Measurements from ENCODE around the gene ACAD11. TPM values are rescaled to one million over a fixed set of nuclear protein-coding genes. Genes with fewer than 3 reads are reported as not detected.

The ACAD11 gene
- total RNA-seq = 10 to 100 TPM; 27.9 to 42.2 TPM
- 10 to 100 TPM; 20.3 to 24.2 TPM for polyA plus RNA-seq (ENCODE audit: insufficient read length in 2 of 2)
- long read RNA-seq, donor 1, partial matches to known transcripts = 0 of 6 reads
- long read RNA-seq, donor 1, other reads (novel, unspliced or antisense) = 0 of 6 reads
- long read RNA-seq, donor 2, partial matches to known transcripts = 0 of 2 reads
- long read RNA-seq, donor 2, other reads (novel, unspliced or antisense) = 0 of 2 reads
- long read RNA-seq, donor 3, full-length matches to known transcripts = 2 of 2 reads
- long read RNA-seq, donor 3, partial matches to known transcripts = 0 of 2 reads
- long read RNA-seq, donor 3, other reads (novel, unspliced or antisense) = 0 of 2 reads
- long read RNA-seq, donor 4, full-length matches to known transcripts = 4 of 10 reads
- long read RNA-seq, donor 4, partial matches to known transcripts = 6 of 10 reads
- long read RNA-seq, donor 4, other reads (novel, unspliced or antisense) = 0 of 10 reads

DNA sequence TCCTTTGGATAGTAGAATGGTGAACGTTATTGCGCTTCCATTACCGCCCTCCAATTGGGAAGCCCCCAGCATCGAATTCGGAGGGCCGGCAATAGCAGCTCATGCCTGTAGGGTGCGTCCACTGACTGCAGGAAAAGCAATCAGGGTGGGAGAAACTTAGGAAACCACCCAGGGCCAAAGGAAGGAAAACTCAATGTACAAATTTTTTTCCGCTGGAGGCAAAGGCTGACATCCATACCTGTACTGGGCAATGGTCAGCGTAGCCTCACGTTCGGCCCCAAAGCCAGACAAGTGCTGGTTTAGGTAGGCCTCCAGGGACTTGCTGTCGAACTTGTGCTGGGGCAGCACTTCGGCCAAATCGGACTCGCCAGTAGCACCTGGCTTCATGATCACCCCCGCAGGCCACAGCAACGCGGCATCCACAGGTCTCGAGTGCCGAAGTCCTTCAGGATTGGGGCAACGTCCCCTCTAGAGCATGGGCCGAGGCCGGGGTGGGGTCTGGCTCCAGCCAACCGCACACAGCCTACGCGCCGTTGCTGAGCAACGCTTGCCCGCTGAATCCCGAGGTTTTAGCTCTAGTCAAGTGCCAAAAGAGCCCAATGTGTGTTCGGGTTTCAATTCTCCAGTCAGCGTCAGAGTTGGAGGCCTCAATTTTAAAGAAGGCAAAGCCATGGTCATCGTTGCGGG lies at the start of gene ACAD11:
TSS of gene ACAD11 (minus strand) at position 445 of the 687 bp plus-strand sequence. CDS start at position 387, 58 bp downstream.
- WGBS (ENCODE audit: insufficient coverage) = 0% methylated on average over 32 of the region's 34 CpGs

GRCh38 chr3:132703733-132704132 lies 44.1 kb upstream of the ACAD11 start:
- H3K27me3 ChIP-seq (ENCODE audit: control insufficient read depth, insufficient read depth, low read length) = no peaks in the 10 kb centered on the region
- no peak overlapping the region for H3K4me3 ChIP-seq (ENCODE audit: low read depth, low read length)
- WGBS (ENCODE audit: insufficient coverage) = no CpG with 5 or more reads among the region's 2 CpGs
- no peak overlapping the region for H3K27ac ChIP-seq (ENCODE audit: low read depth, low read length)
- no peaks in the 10 kb centered on the region for H3K4me1 ChIP-seq (ENCODE audit: control insufficient read depth, insufficient read depth, low read length)
- H3K9me3 ChIP-seq (ENCODE audit: control insufficient read depth, insufficient read depth, low read length) = no peaks in the 10 kb centered on the region
- peaks cover 10% of the 10 kb centered on the region for H3K36me3 ChIP-seq (ENCODE audit: control insufficient read depth, insufficient read depth, low read length)
- no peak for DNase-seq (ENCODE audit: low read depth in 4 of 6, low spot score in 6 of 6)

More for the DNA sequence above, at the start of gene ACAD11:
- H3K27me3 ChIP-seq (ENCODE audit: control insufficient read depth, insufficient read depth, low read length) = no peaks in the 10 kb centered on the region
- H3K36me3 ChIP-seq (ENCODE audit: control insufficient read depth, insufficient read depth, low read length) = no peaks in the 10 kb centered on the region
- peak; percentile 59 to 93 (median 80) for DNase-seq (ENCODE audit: low read depth in 4 of 6, low spot score in 6 of 6)
- peak within 1 kb of the TSS; percentile 88 for H3K4me3 ChIP-seq (ENCODE audit: low read depth, low read length)
- no peaks in the 10 kb centered on the region for H3K4me1 ChIP-seq (ENCODE audit: control insufficient read depth, insufficient read depth, low read length)
- peak within 1 kb of the TSS; percentile 96 for H3K27ac ChIP-seq (ENCODE audit: low read depth, low read length)
- H3K9me3 ChIP-seq (ENCODE audit: control insufficient read depth, insufficient read depth, low read length) = no peaks in the 10 kb centered on the region

GRCh38 chr3:132695422-132695821 lies 35.8 kb upstream of the ACAD11 start:
- H3K36me3 ChIP-seq (ENCODE audit: control insufficient read depth, insufficient read depth, low read length) = peaks cover 14% of the 10 kb centered on the region
- no CpG with 5 or more reads among the region's 1 CpG for WGBS (ENCODE audit: insufficient coverage)

DNA sequence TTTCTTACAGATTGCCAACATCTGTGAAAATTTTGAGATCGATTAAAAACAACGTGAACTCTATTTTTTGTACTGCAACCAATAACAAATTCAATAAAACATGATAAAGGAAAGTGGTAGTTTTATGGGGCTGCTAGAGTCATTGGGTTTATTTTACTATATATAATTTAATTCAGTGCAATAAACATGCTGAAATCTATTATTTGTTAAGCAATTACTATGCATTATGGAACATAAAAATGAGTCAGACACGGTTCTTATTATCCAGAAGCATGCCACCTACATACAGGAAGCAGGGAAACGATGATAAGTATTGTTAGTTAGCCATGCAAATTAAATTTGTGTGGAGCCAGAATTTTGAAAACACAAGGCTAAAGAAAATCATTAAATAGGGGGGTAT lies 35.4 kb upstream of the ACAD11 start:
- Histone ChIP-seq H3K9me3 (ENCODE audit: control insufficient read depth, insufficient read depth, low read length) (no peaks in the 10 kb centered on the region), H3K4me3 (ENCODE audit: low read depth, low read length) (no peak overlapping the region), H3K4me1 (ENCODE audit: control insufficient read depth, insufficient read depth, low read length) (no peaks in the 10 kb centered on the region), H3K27ac (ENCODE audit: low read depth, low read length) (no peak overlapping the region), H3K36me3 (ENCODE audit: control insufficient read depth, insufficient read depth, low read length) (peaks cover 14% of the 10 kb centered on the region), H3K27me3 (ENCODE audit: control insufficient read depth, insufficient read depth, low read length) (no peaks in the 10 kb centered on the region)
- DNase-seq (ENCODE audit: low read depth in 4 of 6, low spot score in 6 of 6) = peak in 1 of 6 donors; percentile 59
- WGBS (ENCODE audit: insufficient coverage) = no CpG with 5 or more reads among the region's 4 CpGs

More at GRCh38 chr3:132695422-132695821, 35.8 kb upstream of the ACAD11 start:
- Histone ChIP-seq H3K4me3 (ENCODE audit: low read depth, low read length) (no peak overlapping the region), H3K27ac (ENCODE audit: low read depth, low read length) (no peak overlapping the region), H3K9me3 (ENCODE audit: control insufficient read depth, insufficient read depth, low read length) (no peaks in the 10 kb centered on the region), H3K4me1 (ENCODE audit: control insufficient read depth, insufficient read depth, low read length) (no peaks in the 10 kb centered on the region), H3K27me3 (ENCODE audit: control insufficient read depth, insufficient read depth, low read length) (no peaks in the 10 kb centered on the region)
- no peak for DNase-seq (ENCODE audit: low read depth in 4 of 6, low spot score in 6 of 6)

DNA sequence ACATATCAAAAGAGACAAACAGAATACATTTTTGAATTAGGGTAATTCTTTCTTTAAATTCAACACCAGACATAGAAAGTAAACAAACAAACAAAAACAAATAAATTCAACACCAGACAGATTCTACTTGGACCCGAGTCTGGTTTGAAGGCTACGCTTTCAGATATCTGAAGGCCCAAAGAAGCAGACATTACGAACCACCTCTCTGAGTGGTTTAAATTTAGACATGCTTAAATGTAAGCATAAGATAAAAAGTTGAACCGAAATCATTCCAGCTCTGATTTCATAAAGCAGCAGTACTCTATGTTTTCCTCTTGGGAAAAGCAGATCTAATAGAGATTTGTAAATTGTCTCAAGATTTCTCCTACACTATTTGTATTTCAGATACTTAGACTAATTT lies 30.4 kb upstream of the ACAD11 start:
- WGBS (ENCODE audit: insufficient coverage) = no CpG with 5 or more reads among the region's 4 CpGs
- Histone ChIP-seq H3K4me1 (ENCODE audit: control insufficient read depth, insufficient read depth, low read length) (no peaks in the 10 kb centered on the region), H3K4me3 (ENCODE audit: low read depth, low read length) (no peak overlapping the region), H3K9me3 (ENCODE audit: control insufficient read depth, insufficient read depth, low read length) (no peaks in the 10 kb centered on the region), H3K27me3 (ENCODE audit: control insufficient read depth, insufficient read depth, low read length) (no peaks in the 10 kb centered on the region), H3K27ac (ENCODE audit: low read depth, low read length) (no peak overlapping the region), H3K36me3 (ENCODE audit: control insufficient read depth, insufficient read depth, low read length) (peaks cover 10% of the 10 kb centered on the region)
- no peak for DNase-seq (ENCODE audit: low read depth in 4 of 6, low spot score in 6 of 6)

DNA sequence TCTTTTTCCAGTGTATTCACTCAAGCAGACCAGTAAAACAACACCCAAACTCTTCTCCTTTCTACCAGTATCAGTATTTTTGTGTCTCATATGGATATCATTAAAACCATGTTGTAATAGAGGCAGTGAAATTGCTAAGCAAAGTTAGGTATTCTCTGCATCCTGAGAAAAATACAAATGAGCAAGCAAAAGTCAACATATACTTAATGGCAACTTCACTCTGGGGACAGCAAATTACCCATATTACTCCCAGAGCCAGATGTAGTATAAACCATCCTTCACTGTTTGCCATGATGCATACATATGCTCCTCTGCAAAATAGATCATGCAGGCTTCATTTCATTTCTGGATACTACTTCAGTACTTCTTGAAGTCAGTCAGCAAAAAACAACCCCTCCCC lies 22.6 kb upstream of the ACAD11 start:
- peak in 1 of 6 donors; percentile 31 for DNase-seq (ENCODE audit: low read depth in 4 of 6, low spot score in 6 of 6)
- Histone ChIP-seq H3K4me1 (ENCODE audit: control insufficient read depth, insufficient read depth, low read length) (no peaks in the 10 kb centered on the region), H3K4me3 (ENCODE audit: low read depth, low read length) (no peak overlapping the region), H3K27ac (ENCODE audit: low read depth, low read length) (no peak overlapping the region), H3K27me3 (ENCODE audit: control insufficient read depth, insufficient read depth, low read length) (no peaks in the 10 kb centered on the region), H3K9me3 (ENCODE audit: control insufficient read depth, insufficient read depth, low read length) (no peaks in the 10 kb centered on the region), H3K36me3 (ENCODE audit: control insufficient read depth, insufficient read depth, low read length) (peaks cover 10% of the 10 kb centered on the region)

DNA sequence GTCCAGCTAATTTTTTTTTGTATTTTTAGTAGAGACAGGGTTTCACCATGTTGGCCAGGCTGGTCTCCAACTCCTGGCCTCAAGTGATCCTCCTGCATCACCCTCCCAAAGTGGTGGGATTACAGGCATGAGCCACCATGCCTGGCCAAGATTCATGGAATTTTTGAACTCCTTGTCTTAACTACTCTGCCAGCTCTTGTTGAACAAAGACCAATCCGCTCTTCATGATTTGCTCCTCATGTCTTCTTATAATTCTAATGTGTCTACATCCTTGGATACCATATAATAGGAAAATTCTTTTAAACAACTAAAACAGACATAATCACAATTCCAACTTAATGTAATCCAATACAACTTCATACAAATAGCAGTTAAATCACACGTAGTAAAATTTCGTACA lies 21.8 kb upstream of the ACAD11 start:
- Histone ChIP-seq H3K4me3 (ENCODE audit: low read depth, low read length) (no peak overlapping the region), H3K36me3 (ENCODE audit: control insufficient read depth, insufficient read depth, low read length) (peaks cover 10% of the 10 kb centered on the region), H3K27ac (ENCODE audit: low read depth, low read length) (no peak overlapping the region), H3K4me1 (ENCODE audit: control insufficient read depth, insufficient read depth, low read length) (no peaks in the 10 kb centered on the region), H3K27me3 (ENCODE audit: control insufficient read depth, insufficient read depth, low read length) (no peaks in the 10 kb centered on the region), H3K9me3 (ENCODE audit: control insufficient read depth, insufficient read depth, low read length) (no peaks in the 10 kb centered on the region)
- no peak for DNase-seq (ENCODE audit: low read depth in 4 of 6, low spot score in 6 of 6)
- no CpG with 5 or more reads among the region's 3 CpGs for WGBS (ENCODE audit: insufficient coverage)

GRCh38 chr3:132679911-132680310 lies 20.3 kb upstream of the ACAD11 start:
- no peaks in the 10 kb centered on the region for H3K9me3 ChIP-seq (ENCODE audit: control insufficient read depth, insufficient read depth, low read length)
- H3K27ac ChIP-seq (ENCODE audit: low read depth, low read length) = no peak overlapping the region
- peak in 1 of 6 donors; percentile 26 for DNase-seq (ENCODE audit: low read depth in 4 of 6, low spot score in 6 of 6)
- no peaks in the 10 kb centered on the region for H3K27me3 ChIP-seq (ENCODE audit: control insufficient read depth, insufficient read depth, low read length)
- H3K4me3 ChIP-seq (ENCODE audit: low read depth, low read length) = no peak overlapping the region
- H3K4me1 ChIP-seq (ENCODE audit: control insufficient read depth, insufficient read depth, low read length) = no peaks in the 10 kb centered on the region
- WGBS (ENCODE audit: insufficient coverage) = no CpG with 5 or more reads among the region's 5 CpGs
- peaks cover 7% of the 10 kb centered on the region for H3K36me3 ChIP-seq (ENCODE audit: control insufficient read depth, insufficient read depth, low read length)

- no peaks in the 10 kb centered on the region for H3K9me3 ChIP-seq (ENCODE audit: control insufficient read depth, insufficient read depth, low read length)
- H3K27me3 ChIP-seq (ENCODE audit: control insufficient read depth, insufficient read depth, low read length) = no peaks in the 10 kb centered on the region
- DNase-seq (ENCODE audit: low read depth in 4 of 6, low spot score in 6 of 6) = no peak
- H3K27ac ChIP-seq (ENCODE audit: low read depth, low read length) = no peak overlapping the region
- H3K36me3 ChIP-seq (ENCODE audit: control insufficient read depth, insufficient read depth, low read length) = peaks cover 15% of the 10 kb centered on the region
- no peaks in the 10 kb centered on the region for H3K4me1 ChIP-seq (ENCODE audit: control insufficient read depth, insufficient read depth, low read length)
- no peak overlapping the region for H3K4me3 ChIP-seq (ENCODE audit: low read depth, low read length)
Observed at GRCh38 chr3:132675408-132675807, 15.8 kb upstream of the ACAD11 start.

Measured in spinal cord (tissue), 10 donors.